DOHH2 (cell line): ENCODE data around the gene PTMS.

ENCODE experiments used
- H3F3A ChIP-seq: fragments of 200-600 bp; sonication (generic), shearing (Covaris generic); 2 replicates; pipeline ENCODE4 v1.6.0; 2016; ENCODE audit warnings: antibody characterized with exemption, mild to moderate bottlenecking; ENCODE audit not compliant: control insufficient read depth, insufficient read depth
- H3K27ac ChIP-seq: fragments of 200-600 bp; sonication (generic); 2 replicates; pipeline ENCODE4 v1.5.1; 2014; ENCODE audit warnings: low read depth, mild to moderate bottlenecking, low read length, moderate library complexity
- H3K27me3 ChIP-seq: fragments of 200-600 bp; sonication (generic); 2 replicates; pipeline ENCODE4 v1.6.1; 2014; ENCODE audit warnings: mild to moderate bottlenecking, low read length, mixed read lengths; ENCODE audit not compliant: control insufficient read depth
- H3K36me3 ChIP-seq: fragments of 200-600 bp; sonication (generic); 2 replicates; pipeline ENCODE4 v1.6.1; 2014; ENCODE audit warnings: mild to moderate bottlenecking, low read length, moderate library complexity, mixed read lengths; ENCODE audit not compliant: control insufficient read depth
- H3K4me1 ChIP-seq: fragments of 200-600 bp; sonication (generic); 2 replicates; pipeline ENCODE4 v1.6.1; 2014; ENCODE audit warnings: mild to moderate bottlenecking, low read length, mixed read lengths; ENCODE audit not compliant: control insufficient read depth
- H3K4me2 ChIP-seq: fragments of 200-600 bp; sonication (generic); 2 replicates; pipeline ENCODE4 v1.6.0; 2014; ENCODE audit warnings: mild to moderate bottlenecking, low read length, moderate library complexity
- H3K4me3 ChIP-seq: fragments of 200-600 bp; sonication (generic); 2 replicates; pipeline ENCODE4 v1.5.1; 2014; ENCODE audit warnings: mild to moderate bottlenecking, low read length, mixed read lengths
- H3K79me2 ChIP-seq: fragments of 200-600 bp; sonication (generic); 2 replicates; pipeline ENCODE4 v1.6.1; 2014; ENCODE audit warnings: mild to moderate bottlenecking, low read length, mixed read lengths; ENCODE audit not compliant: control insufficient read depth
- H3K9me2 ChIP-seq: fragments of 200-600 bp; sonication (generic); replicated peaks from 2 replicates; pipeline ENCODE4 v1.6.1; 2014; ENCODE audit warnings: mild to moderate bottlenecking, low read length, mixed read lengths; ENCODE audit not compliant: control insufficient read depth
- H3K9me3 ChIP-seq: fragments of 200-600 bp; sonication (generic); 2 replicates; pipeline ENCODE4 v1.6.1; 2014; ENCODE audit warnings: antibody characterized with exemption, low read length, mixed read lengths; ENCODE audit not compliant: control insufficient read depth, insufficient read depth
- H4K20me1 ChIP-seq: fragments of 200-600 bp; sonication (generic); 2 replicates; pipeline ENCODE4 v1.6.0; 2014; ENCODE audit warnings: low read depth, mild to moderate bottlenecking, antibody characterized with exemption, low read length, moderate library complexity; ENCODE audit not compliant: control insufficient read depth, insufficient read depth
- EZH2phosphoT487 ChIP-seq: fragments of 200-600 bp; sonication (generic); IDR thresholded peaks from 2 replicates; pipeline ENCODE4 v1.6.1; 2017; ENCODE audit warnings: borderline replicate concordance, mild to moderate bottlenecking, antibody characterized with exemption, low read length, moderate library complexity, mixed read lengths
- TF ChIP-seq, protein P1 (sequence below): fragments of 200-600 bp; sonication (generic); IDR thresholded peaks from one replicate; pipeline ENCODE4 v1.5.1; 2014; ENCODE audit warnings: antibody characterized with exemption, mild to moderate bottlenecking, low read depth, low read length; ENCODE audit not compliant: poor library complexity, severe bottlenecking

Gene PTMS

DNA sequence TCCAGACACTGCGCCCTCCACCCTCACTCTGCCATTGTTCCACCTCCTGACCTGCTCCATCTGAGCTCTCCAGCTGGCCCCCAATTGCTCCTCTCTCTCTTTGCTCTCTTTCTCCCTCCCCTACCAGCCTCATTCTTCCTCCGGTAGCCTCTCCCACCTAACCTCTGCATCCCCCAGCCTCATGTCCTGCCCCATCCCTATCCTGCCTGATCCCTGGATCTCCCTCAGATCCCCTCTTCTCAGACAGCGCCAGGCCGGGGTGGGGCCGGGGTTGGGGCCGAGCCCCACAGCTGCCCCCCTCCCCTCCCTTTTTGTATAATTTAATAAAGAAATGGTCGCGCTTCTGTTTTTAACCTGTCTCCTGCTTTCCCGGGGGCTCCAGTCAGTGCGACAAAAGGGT is 4.4 kb downstream of the PTMS start:
- peaks cover 15% of the 10 kb centered on the region for H3K4me1 ChIP-seq
- no peaks in the 10 kb centered on the region for H3K9me3 ChIP-seq
- no peaks in the 10 kb centered on the region for H3K9me2 ChIP-seq
- H3K79me2 ChIP-seq = peaks cover 9% of the 10 kb centered on the region
- no peak for TF ChIP-seq EZH2phosphoT487
- TF ChIP-seq, protein P1, sequence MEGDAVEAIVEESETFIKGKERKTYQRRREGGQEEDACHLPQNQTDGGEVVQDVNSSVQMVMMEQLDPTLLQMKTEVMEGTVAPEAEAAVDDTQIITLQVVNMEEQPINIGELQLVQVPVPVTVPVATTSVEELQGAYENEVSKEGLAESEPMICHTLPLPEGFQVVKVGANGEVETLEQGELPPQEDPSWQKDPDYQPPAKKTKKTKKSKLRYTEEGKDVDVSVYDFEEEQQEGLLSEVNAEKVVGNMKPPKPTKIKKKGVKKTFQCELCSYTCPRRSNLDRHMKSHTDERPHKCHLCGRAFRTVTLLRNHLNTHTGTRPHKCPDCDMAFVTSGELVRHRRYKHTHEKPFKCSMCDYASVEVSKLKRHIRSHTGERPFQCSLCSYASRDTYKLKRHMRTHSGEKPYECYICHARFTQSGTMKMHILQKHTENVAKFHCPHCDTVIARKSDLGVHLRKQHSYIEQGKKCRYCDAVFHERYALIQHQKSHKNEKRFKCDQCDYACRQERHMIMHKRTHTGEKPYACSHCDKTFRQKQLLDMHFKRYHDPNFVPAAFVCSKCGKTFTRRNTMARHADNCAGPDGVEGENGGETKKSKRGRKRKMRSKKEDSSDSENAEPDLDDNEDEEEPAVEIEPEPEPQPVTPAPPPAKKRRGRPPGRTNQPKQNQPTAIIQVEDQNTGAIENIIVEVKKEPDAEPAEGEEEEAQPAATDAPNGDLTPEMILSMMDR = no peak
- no peak overlapping the region for H3K27ac ChIP-seq
- peaks cover 3% of the 10 kb centered on the region; the same call in 1 of the 2 replicates for H4K20me1 ChIP-seq
- H3K27me3 ChIP-seq = peaks cover 29% of the 10 kb centered on the region
- no peaks in the 10 kb centered on the region for H3K36me3 ChIP-seq
- peaks cover 3% of the 10 kb centered on the region; the same call in 1 of the 2 replicates for H3F3A ChIP-seq
- H3K4me3 ChIP-seq = no peak overlapping the region
- no peak overlapping the region for H3K4me2 ChIP-seq

- no peaks in the 10 kb centered on the region for H3K9me3 ChIP-seq
- no peak overlapping the region for H3K4me2 ChIP-seq
- H3K4me1 ChIP-seq = peaks cover 10% of the 10 kb centered on the region
- H3K27ac ChIP-seq = no peak overlapping the region
- peaks cover 2% of the 10 kb centered on the region; the same call in 1 of the 2 replicates for H3F3A ChIP-seq
- H3K27me3 ChIP-seq = peaks cover 34% of the 10 kb centered on the region
- peaks cover 9% of the 10 kb centered on the region for H3K79me2 ChIP-seq
- no peaks in the 10 kb centered on the region for H3K9me2 ChIP-seq
- TF ChIP-seq, protein P1 = no peak
- no peak for TF ChIP-seq EZH2phosphoT487
- no peaks in the 10 kb centered on the region for H3K36me3 ChIP-seq
- H4K20me1 ChIP-seq = peaks cover 3% of the 10 kb centered on the region; the same call in 1 of the 2 replicates
- H3K4me3 ChIP-seq = no peak overlapping the region
These were observed 4.9 kb downstream of the PTMS start for GRCh38 chr12:6771091-6771495.

- Histone ChIP-seq H3K27me3 (peaks cover 40% of the 10 kb centered on the region), H3K4me3 (no peak overlapping the region), H3K79me2 (peaks cover 9% of the 10 kb centered on the region), H3K36me3 (no peaks in the 10 kb centered on the region), H3K9me3 (no peaks in the 10 kb centered on the region), H3K4me2 (no peak overlapping the region), H3K9me2 (no peaks in the 10 kb centered on the region), H3K4me1 (peaks cover 9% of the 10 kb centered on the region), H3F3A (peaks cover 2% of the 10 kb centered on the region; the same call in 1 of the 2 replicates), H4K20me1 (peaks cover 3% of the 10 kb centered on the region; the same call in 1 of the 2 replicates), H3K27ac (no peak overlapping the region)
- TF ChIP-seq, protein P1 = no peak
- no peak for TF ChIP-seq EZH2phosphoT487
These were observed 5.6 kb downstream of the PTMS start for GRCh38 chr12:6771509-6772330.
